GF-D8 (cell line): ENCODE measurements around the gene ZNF28.
"Not testable (repeated sequence)": the region's sequence is repeated elsewhere in the genome, so short reads cannot be mapped to it uniquely, and the experiment has no call there.

Experiments
- DNase-seq: peaks from one replicate; lab custom pipeline; 2025; lab: John Stamatoyannopoulos, UW

The ZNF28 gene

DNA sequence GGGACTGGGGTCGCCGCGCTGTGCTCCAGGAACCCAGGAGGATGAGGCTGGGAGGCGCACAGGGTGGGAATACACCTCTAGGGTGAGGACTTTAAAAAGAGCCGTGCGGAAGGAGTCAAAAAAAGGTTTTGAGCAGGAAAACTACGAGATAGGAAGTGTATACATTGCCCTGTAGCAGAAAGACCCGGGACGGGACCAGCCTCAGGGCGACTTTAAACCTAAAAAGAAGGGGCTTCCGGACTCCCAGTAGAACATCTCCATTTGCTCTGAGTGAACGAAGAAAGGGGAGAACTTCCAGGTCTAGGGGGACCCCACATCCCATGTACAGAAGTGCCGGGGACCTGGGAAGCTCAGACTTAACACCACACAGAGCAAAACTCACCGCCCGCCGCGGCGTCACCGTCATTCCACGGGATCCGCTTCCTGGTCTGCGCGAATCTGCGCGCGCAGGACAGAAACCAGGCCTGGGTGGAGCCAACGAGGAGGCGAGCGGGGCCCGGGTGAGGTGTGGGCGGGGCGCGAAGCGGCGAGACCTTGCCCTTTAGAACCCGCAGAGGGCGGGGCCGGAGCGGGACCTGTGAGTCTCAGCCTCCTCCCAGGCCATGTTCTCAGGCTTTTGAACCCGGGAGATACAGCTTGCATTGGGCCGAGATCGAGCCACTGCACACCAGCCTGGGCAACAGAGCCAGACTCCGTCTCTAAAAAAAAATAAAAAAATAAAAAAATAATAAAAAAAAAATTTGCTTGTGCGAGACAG, at the start of gene ZNF28:
Gene ZNF28, minus strand, starts transcription at position 430 of the 757 bp plus-strand sequence. CDS start 3,675 bp downstream, outside the sequence.
- DNase-seq: peak; percentile 24

DNA sequence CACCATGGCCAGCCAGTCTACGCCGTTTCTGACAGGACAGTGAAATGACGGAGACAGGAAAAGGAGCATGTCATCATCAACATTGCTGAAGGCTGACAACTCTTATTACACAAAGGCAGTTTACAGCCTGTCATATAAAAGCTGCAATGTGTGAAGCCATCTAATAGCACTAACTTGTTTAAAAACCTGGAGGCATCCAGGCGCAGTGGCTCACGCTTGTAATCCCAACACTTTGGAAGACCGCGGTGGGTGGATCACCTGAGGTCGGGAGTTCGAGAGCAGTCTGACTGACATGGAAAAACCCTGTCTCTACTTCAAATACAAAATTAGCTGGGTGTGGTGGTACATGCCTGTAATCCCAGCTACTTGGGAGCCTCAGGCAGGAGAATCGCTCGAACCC, 46.6 kb upstream of the ZNF28 start:
- DNase-seq: not testable (repeated sequence)

DNA sequence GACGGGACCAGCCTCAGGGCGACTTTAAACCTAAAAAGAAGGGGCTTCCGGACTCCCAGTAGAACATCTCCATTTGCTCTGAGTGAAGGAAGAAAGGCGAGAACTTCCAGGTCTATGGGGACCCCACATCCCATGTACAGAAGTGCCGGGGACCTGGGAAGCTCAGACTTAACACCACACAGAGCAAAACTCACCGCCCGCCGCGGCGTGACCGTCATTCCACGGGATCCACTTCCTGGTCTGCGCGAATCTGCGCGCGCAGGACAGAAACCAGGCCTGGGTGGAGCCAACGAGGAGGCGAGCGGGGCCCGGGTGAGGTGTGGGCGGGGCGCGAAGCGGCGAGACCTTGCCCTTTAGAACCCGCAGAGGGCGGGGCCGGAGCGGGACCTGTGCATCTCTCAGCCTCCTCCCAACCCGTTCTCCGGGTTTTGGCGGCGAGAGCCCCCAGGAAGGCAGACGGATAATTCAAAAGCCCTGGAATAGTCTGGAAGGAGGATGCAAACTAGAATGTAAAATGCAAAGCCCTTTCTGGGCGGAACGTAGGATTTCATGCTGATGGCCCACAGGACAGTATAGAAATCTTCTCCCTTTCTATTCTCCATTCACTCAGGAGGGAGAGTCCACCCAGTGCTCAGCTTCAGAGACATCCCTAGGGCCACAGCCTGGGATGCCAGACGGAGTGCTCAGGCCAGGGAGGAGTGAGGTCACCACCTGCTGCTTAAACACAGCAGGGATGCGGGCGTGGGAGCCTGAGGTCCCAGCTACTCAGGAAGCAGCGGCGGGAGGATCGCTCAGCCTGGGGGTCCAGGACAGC, 36.2 kb upstream of the ZNF28 start, which contains the start of gene ZNF468:
Gene ZNF468, minus strand, starts transcription at position 242 of the 814 bp plus-strand sequence. CDS start 3,347 bp downstream, outside the sequence.
- DNase-seq: peak; percentile 3

GRCh38 chr19:52856540-52857377, 35.3 kb upstream of the ZNF28 start:
- DNase-seq: not testable (repeated sequence)

DNA sequence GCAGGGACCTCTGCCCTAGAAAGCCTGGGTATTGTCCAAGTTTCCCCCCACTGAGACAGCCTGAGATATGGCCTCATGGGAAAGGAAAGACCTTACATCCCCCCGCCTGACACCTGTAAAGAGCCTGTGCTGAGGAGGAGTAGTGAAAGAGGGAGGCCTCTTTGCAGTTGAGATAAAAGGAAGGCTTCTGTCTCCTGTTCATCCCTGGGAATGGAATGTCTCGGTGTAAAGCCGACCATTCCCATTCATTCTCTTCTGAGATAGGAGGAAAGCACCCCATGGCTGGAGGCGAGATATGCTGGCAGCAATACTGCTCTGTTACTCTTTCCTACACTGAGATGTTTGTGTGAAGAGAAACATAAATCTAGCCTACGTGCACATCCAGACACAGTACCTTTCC, 25.9 kb upstream of the ZNF28 start:
- not testable (repeated sequence) for DNase-seq

DNA sequence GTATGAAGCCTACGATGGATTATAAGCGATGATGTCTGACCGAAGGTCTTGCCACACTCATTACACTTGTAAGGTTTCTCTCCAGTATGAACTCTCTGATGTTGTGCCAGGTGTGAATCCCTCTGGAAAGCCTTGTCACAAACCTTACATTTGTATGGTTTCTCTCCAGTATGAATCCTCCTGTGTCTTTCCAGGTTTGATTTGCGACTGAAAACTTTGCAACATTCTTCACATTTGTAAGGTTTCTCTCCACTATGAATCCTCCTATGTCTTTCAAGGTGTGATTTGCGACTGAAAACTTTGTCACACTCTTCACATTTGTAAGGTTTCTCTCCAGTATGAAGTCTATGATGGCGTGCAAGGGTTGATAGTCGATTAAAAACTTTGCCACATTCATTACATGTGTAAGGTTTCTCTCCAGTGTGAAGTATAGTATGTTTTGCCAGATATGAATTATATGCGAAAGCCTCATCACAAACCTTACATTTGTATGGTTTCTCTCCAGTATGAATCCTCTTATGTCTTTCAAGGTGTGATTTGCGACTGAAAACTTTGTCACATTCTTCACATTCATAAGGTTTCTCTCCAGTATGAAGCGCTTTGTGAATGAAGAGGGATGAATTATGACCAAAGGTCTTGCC, 19.5 kb upstream of the ZNF28 start:
- not testable (repeated sequence) for DNase-seq

DNA sequence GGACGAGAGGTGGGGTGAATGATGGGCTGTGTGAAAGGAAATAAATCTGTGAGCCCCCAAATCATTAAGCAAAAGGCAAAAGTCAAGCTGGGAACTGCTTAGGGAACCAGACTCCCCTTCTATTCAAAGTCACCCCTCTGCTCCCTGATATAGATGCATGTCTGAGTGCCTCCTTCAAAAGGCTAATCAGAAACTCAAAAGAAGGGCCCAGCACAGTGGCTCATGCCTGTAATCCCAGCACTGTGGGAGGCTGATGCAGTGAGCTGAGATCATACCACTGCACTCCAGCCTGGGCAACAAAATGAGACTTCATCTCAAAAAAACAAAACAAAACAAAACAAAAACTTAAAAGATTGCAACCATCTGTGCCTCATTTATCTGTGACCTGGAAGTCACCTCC, 12.9 kb upstream of the ZNF28 start:
- DNase-seq: not testable (repeated sequence)

GRCh38 chr19:52833541-52833940, 12.1 kb upstream of the ZNF28 start:
- DNase-seq: not testable (repeated sequence)

GRCh38 chr19:52829866-52830265, 8.4 kb upstream of the ZNF28 start:
- not testable (repeated sequence) for DNase-seq

DNA sequence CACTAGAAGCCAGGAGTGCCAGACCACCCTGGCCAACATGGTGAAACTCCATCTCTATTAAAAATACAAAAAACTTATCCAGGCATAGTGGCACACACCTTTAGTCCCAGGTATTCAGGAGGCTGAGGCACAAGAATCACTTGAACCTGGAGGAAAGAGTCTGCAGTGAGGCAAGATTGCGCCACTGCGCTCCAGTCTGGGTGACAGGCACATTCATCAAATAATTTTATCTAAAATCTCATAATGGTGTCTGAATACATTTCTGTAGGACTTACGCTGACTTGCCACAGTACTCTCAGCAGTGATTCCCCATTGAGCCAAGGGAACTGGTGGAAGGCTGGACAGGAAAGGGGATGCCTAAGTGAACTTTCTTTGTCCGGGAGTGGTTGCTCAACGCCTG, 4.3 kb upstream of the ZNF28 start:
- DNase-seq: no peak

DNA sequence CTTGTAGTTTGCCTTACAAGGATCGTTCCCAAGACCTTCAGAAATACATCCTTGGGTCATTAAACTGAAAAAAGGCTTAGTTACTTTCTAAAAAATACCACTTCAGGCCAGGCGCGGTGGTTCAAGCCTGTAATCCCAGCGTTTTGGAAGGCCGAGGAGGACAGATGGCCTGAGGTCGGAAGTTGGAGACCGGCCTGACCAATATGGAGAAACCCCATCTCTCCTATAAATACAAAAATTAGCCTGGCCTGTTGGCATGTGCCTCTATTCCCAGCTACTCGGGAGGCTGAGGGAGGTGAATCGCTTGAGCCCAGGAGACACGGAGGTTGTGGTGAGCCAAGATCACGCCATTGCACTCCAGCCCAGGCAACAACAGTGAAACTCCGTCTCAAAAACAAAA, 2.2 kb upstream of the ZNF28 start:
- no peak for DNase-seq

DNA sequence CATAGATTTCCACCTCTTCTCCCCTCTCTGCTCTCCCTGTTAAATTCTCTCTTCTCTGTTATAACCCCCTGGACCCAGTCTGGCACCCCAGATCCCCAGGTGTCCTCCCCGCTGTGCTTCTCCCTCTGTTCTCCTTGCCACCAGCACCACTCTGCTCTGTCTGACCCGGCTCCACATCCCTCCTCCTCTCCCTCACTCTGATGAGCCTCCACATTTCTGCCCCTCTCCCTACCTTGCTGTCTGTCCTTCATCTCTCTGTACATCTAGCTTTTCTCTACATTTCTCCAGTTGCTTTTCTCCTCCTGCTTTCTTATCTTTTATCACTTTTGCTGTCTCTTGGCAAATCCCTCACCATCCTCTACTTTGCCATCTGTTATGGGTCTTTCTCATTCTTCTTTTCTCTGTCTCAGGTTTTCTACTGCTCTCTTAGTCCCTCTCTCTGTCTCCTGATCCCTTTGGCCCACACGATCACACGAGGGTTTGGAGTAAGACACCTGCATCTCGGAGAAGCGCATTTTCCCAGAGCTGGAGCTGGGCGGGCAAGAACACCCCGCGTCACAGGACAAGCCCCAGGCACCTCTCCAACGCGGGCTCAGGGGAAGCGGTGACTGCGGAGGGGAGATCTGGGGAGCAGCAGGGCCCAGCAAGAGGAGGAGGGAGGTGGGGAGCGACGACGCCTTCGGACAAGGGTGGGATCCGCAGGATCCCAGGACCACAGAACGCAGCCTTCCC, 795 bp downstream of the ZNF28 start:
- not testable (repeated sequence) for DNase-seq

DNA sequence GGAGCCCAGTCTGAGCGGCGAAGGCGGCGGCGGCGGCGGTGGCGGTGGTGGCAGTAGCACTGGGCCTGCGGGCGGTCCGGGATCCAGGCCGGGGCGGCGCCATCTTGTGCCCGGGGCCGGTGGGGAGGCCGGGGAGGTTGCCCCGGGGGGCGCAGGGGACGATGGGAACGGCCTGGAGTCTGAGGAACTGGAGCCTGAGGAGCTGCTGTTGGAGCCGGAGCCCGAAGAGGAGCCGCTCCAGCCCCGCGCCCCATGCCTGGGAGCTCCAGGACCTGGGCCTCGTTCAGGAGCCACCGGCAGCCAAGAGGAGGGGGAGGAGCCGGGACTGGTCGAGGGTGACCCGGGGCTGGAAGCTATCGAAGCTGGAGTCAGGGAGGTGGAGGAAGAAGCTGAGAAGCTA, 11.6 kb downstream of the ZNF28 start:
- no peak for DNase-seq

- not testable (repeated sequence) for DNase-seq
Observed at GRCh38 chr19:52799950-52800640, 21.3 kb downstream of the ZNF28 start.

DNA sequence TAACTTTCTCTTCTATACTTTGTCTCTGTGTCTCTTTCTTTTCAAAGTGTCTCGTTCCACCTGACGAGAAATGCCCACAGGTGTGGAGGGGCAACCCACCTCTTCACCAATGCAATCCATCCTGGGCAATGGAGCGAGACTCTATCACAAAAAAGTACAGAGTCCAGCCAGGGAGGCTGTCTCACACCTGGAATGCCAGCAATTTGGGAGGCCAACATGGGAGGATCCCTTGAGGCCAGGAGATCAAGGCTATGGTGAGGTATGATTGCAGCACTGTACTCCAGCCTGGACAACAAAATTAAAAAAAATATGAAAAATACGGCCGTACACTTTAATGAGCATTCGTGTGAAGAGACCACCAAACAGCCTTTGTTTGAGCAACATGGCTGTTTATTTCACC, 32.0 kb downstream of the ZNF28 start:
- DNase-seq: no peak

GRCh38 chr19:52786464-52787354, 34.7 kb downstream of the ZNF28 start, which contains the start of gene ZNF600:
Gene ZNF600 (minus strand): TSS chr19:52786791. CDS start chr19:52778888, 7,903 bp downstream.
- DNase-seq: peak; percentile 15

GRCh38 chr19:52786078-52786463, 35.4 kb downstream of the ZNF28 start:
- no peak for DNase-seq

GRCh38 chr19:52785506-52785905, 35.9 kb downstream of the ZNF28 start:
- DNase-seq: no peak

DNA sequence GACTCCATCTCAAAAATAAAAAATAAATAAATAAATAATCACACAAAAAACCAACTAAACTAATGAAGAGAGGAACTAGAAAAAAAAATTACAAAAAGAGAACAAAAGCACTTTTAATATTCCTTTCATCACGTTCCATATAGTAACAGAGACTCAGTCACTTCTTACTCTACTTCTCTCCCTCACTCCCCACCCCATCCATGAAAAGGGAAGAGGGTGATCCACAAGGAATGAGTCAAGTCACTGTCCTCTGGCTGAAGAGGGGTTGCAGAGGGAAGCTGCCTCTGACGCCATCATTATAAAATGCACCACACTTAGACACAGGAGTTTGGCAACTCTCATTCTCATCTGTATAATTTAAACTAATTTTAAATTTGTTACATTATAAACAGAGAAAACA, 38.6 kb downstream of the ZNF28 start:
- not testable (repeated sequence) for DNase-seq
